Heart right ventricle (tissue), 16 donors: ENCODE data around the gene CCNG2. TPM values are rescaled to one million over a fixed set of nuclear protein-coding genes. Genes with fewer than 3 reads are reported as not detected.

Experiments used
- ATAC-seq, 8 donors: fragments of 200-7000 bp; cut with Tn5 transposase; one replicate each; pipeline ENCODE4 v1.9.1; 2020; ENCODE audit warnings: mild to moderate bottlenecking in 8 of 8, moderate library complexity in 8 of 8, moderate number of reproducible peaks in 1 of 8
- DNase-seq, 2 donors: peaks; one replicate each; pipeline ENCODE4 v3.0.0-alpha.2; 2020
- H3K27ac ChIP-seq, 10 donors: fragments of 200-600 bp; sonication (generic) in 2 of 10; one replicate each; pipeline versions ENCODE4 v1.5.0 to v1.8.0; 2020 to 2022; ENCODE audit warnings: mild to moderate bottlenecking in 3 of 10
- H3K27me3 ChIP-seq, 7 donors: fragments of 200-600 bp; one replicate each; pipeline ENCODE4 v1.8.0; 2021 to 2022; ENCODE audit warnings: mild to moderate bottlenecking in 2 of 7
- H3K36me3 ChIP-seq, 9 donors: fragments of 200-600 bp; sonication (generic) in 1 of 9; one replicate each; pipeline versions ENCODE4 v1.5.0 to v1.8.0; 2020 to 2022; ENCODE audit warnings: mild to moderate bottlenecking in 2 of 9
- H3K4me1 ChIP-seq, 9 donors: fragments of 200-600 bp; sonication (generic) in 1 of 9; one replicate each; pipeline versions ENCODE4 v1.5.0 to v1.8.0; 2020 to 2022; ENCODE audit warnings: mild to moderate bottlenecking in 4 of 9
- H3K4me3 ChIP-seq, 10 donors: fragments of 200-600 bp; sonication (generic) in 2 of 10; one replicate each; pipeline versions ENCODE4 v1.5.0 to v1.8.0; 2020 to 2022; ENCODE audit warnings: mild to moderate bottlenecking in 7 of 10, moderate library complexity in 2 of 10
- H3K9me3 ChIP-seq, 11 donors: fragments of 200-600 bp in 10 of 11; sonication (generic) in 2 of 11; one replicate each; pipeline versions ENCODE4 v1.5.0 to v1.8.0; 2013 to 2022; ENCODE audit warnings: mild to moderate bottlenecking in 2 of 11, control low read depth in 1 of 11, moderate library complexity in 1 of 11
- CTCF ChIP-seq, 9 donors: fragments of 200-600 bp; sonication (generic) in 2 of 9; IDR thresholded peaks; one replicate each; pipeline versions ENCODE4 v1.5.0 to v1.8.0; 2021 to 2022; ENCODE audit warnings: antibody characterized with exemption in 9 of 9, mild to moderate bottlenecking in 5 of 9, moderate library complexity in 1 of 9
- WGBS, 2 donors: extraction: QIAGEN DNeasy Blood & Tissue Kit; methylation state at CpG; one replicate each; pipeline ENCODE4 v1.1.7; 2013; ENCODE audit warnings: inconsistent platforms in 1 of 2; 5-methylcytosine and 5-hydroxymethylcytosine counted together
- intact Hi-C, 10 donors: fragments of 100-400 bp; cut with DNase I; formaldehyde crosslinking; loops; one replicate each; pipeline versions ENCODE4 v1.11.1 to v1.14.2; 2022
- polyA plus RNA-seq, 2 donors: library from polyadenylated mRNA; stranded (reverse); fragments of 200-250 nt; gene quantifications; one replicate each; pipeline ENCODE4 v1.2.3, GENCODE V29; 2013
- total RNA-seq, 10 donors: library from RNA; stranded (reverse); fragmentation: NEBNext Ultra II Directional in 3 of 10; extraction: Animal tissue kit (Norgen Biotek cat#: 25700) in 3 of 10; gene quantifications; one replicate each; pipeline versions ENCODE4 v1.2.1 to v1.2.4, GENCODE V29; 2021 to 2023
- donor health status: Arrhythmogenic right ventricular cardiomyopathy.
- donor health status: ischemic (EF 13 %, LVEDD 7.1; RV severe dilation, severe dysfunction).
- donor health status: healthy with polysubstance abuse.
- donor health status: DM: no; HTN: yes; CAD: no.
- donor health status: DM: no; HTN: no; CAD: no.
- donor health status: ischemic (EF 25% LVEDD 6.9; RV normal size, moderate dysfunction).
- donor health status: ischemic (EF 25% LVEDD 5.7; RV mildly dilated, moderate dysfunction).
- donor health status: healthy.
- donor health status: DM: yes; HTN: yes; CAD: no.
- donor health status: Ischemic cardiomyopathy.
- donor health status: ischemic (EF 35%, LVEDD 5.7; RV mildly dilated, moderate dysfunction).
- donor health status: nonischemic (EF 11% LVEDD 7.7; RV severe dilation, severe dysfunction).
- donor health status: DM: yes; HTN: yes; CAD: no.
- donor health status: PGD.
- donor health status: ischemic (EF 29% LVEDD 5.4; RV normal size, mild dysfunction).
- donor health status: nonischemic (EF 23%, LVEDD 6.1; RV moderate dilation, normal function).

CCNG2 gene
- total and polyA plus RNA-seq, 12 donors, result 2.3 to 16.6 (median 9.5) TPM

- no peak for TF ChIP-seq CTCF (IDR thresholded peaks at IDR 0.05)
- WGBS, 2 donors, result 88 to 91% methylated on average over 8 of the region's 8 CpGs
Measured at GRCh38 chr4:77120886-77121508, 36.0 kb upstream of the CCNG2 start.

GRCh38 chr4:77121736-77122240 is 35.2 kb upstream of the CCNG2 start:
- no peaks in the 10 kb centered on the region for H3K9me3 ChIP-seq
- no peak overlapping the region for H3K27ac ChIP-seq
- 94 to 98% methylated on average over 5 of the region's 5 CpGs for WGBS, 2 donors
- intact Hi-C loops, result no loop called here
- DNase-seq, result no peak
- H3K27me3 ChIP-seq, result peaks cover 0 to 7% (median 0%) of the 10 kb centered on the region in 7 donors
- no peak for ATAC-seq
- TF ChIP-seq CTCF (IDR thresholded peaks at IDR 0.05), result no peak
- H3K4me1 ChIP-seq, result peaks cover 0 to 22% (median 0%) of the 10 kb centered on the region in 9 donors
- H3K4me3 ChIP-seq, result no peak overlapping the region
- H3K36me3 ChIP-seq, result no peaks in the 10 kb centered on the region

More at GRCh38 chr4:77120886-77121508, 36.0 kb upstream of the CCNG2 start:
- H3K27me3 ChIP-seq, result peaks cover 0 to 7% (median 0%) of the 10 kb centered on the region in 7 donors
- DNase-seq (no peak), ATAC-seq (no peak)
- intact Hi-C loops, result no loop called here
- no peaks in the 10 kb centered on the region for H3K9me3 ChIP-seq
- peaks cover 0 to 14% (median 0%) of the 10 kb centered on the region in 9 donors for H3K4me1 ChIP-seq
- H3K27ac ChIP-seq, result no peak overlapping the region
- no peak overlapping the region for H3K4me3 ChIP-seq
- H3K36me3 ChIP-seq, result no peaks in the 10 kb centered on the region

GRCh38 chr4:77122656-77123055 is 34.4 kb upstream of the CCNG2 start:
- Histone ChIP-seq H3K4me3 (no peak overlapping the region), H3K9me3 (no peaks in the 10 kb centered on the region), H3K4me1 (peaks cover 0 to 31% (median 0%) of the 10 kb centered on the region in 9 donors), H3K27ac (no peak overlapping the region), H3K36me3 (no peaks in the 10 kb centered on the region), H3K27me3 (peaks cover 0 to 6% (median 0%) of the 10 kb centered on the region in 7 donors)
- no peak for DNase-seq
- intact Hi-C loops, result no loop called here
- WGBS, 2 donors, result 79 to 81% methylated on average over 4 of the region's 4 CpGs
- ATAC-seq, result no peak
- TF ChIP-seq CTCF (IDR thresholded peaks at IDR 0.05), result no peak

- no peak overlapping the region for H3K27ac ChIP-seq
- H3K4me1 ChIP-seq, result peaks cover 0 to 38% (median 0%) of the 10 kb centered on the region in 9 donors
- no peaks in the 10 kb centered on the region for H3K9me3 ChIP-seq
- intact Hi-C loops, result no loop called here
- no peaks in the 10 kb centered on the region for H3K36me3 ChIP-seq
- WGBS, 2 donors, result 90 to 92% methylated on average over 1 of the region's 1 CpG
- no peak for DNase-seq
- peaks cover 0 to 5% (median 0%) of the 10 kb centered on the region in 7 donors for H3K27me3 ChIP-seq
- no peak overlapping the region for H3K4me3 ChIP-seq
- no peak for ATAC-seq
- TF ChIP-seq CTCF (IDR thresholded peaks at IDR 0.05), result no peak
Measured at GRCh38 chr4:77123411-77123810, 33.6 kb upstream of the CCNG2 start.
